HEK293 (cell line): ENCODE data around the gene METTL15.

Source experiments
- AEBP2 ChIP-seq: fragments of 450-650 bp; formaldehyde crosslinking; IDR thresholded peaks from 2 replicates; pipeline ENCODE4 v1.5.1; 2016; ENCODE audit warnings: missing biosample characterization, missing genetic modification characterization, borderline replicate concordance
- ATF2 ChIP-seq: fragments of 450-650 bp; formaldehyde crosslinking; IDR thresholded peaks from 2 replicates; pipeline ENCODE4 v1.5.1; 2016; ENCODE audit warnings: missing biosample characterization, missing genetic modification characterization, low read depth
- BCL6B ChIP-seq: fragments of 450-650 bp; formaldehyde crosslinking; IDR thresholded peaks from 2 replicates; pipeline ENCODE4 v1.5.1; 2017; ENCODE audit warnings: missing biosample characterization, missing genetic modification characterization
- GFI1B ChIP-seq: fragments of 450-650 bp; formaldehyde crosslinking; IDR thresholded peaks from 2 replicates; pipeline ENCODE4 v1.5.1; 2016; ENCODE audit warnings: missing biosample characterization, missing genetic modification characterization
- REST ChIP-seq: fragments of 450-650 bp; formaldehyde crosslinking; IDR thresholded peaks from 2 replicates; pipeline ENCODE4 v1.5.1; 2016; ENCODE audit warnings: missing biosample characterization, missing genetic modification characterization
- SALL2 ChIP-seq: fragments of 450-650 bp; formaldehyde crosslinking; IDR thresholded peaks from 2 replicates; pipeline ENCODE4 v1.5.0; 2017; ENCODE audit warnings: missing biosample characterization, mild to moderate bottlenecking, missing genetic modification characterization, borderline replicate concordance
- ZBTB10 ChIP-seq: fragments of 450-650 bp; formaldehyde crosslinking; IDR thresholded peaks from 2 replicates; pipeline ENCODE4 v1.5.1; 2016; ENCODE audit warnings: missing biosample characterization, missing genetic modification characterization
- ZBTB11 ChIP-seq: fragments of 450-650 bp; formaldehyde crosslinking; conservative IDR thresholded peaks from 2 replicates; pipeline ENCODE4 v1.5.1; 2016; ENCODE audit warnings: low read depth, missing biosample characterization, missing genetic modification characterization
- ZFP41 ChIP-seq: fragments of 450-650 bp; formaldehyde crosslinking; IDR thresholded peaks from 2 replicates; pipeline ENCODE4 v1.5.1; 2016; ENCODE audit warnings: missing biosample characterization, missing genetic modification characterization, borderline replicate concordance
- ZNF138 ChIP-seq: fragments of 450-650 bp; formaldehyde crosslinking; IDR thresholded peaks from 2 replicates; pipeline ENCODE4 v1.5.1; 2016; ENCODE audit warnings: missing biosample characterization, missing genetic modification characterization, borderline replicate concordance
- ZNF148 ChIP-seq: fragments of 450-650 bp; formaldehyde crosslinking; IDR thresholded peaks from 2 replicates; pipeline ENCODE4 v1.5.0; 2017; ENCODE audit warnings: missing biosample characterization, missing genetic modification characterization, borderline replicate concordance
- ZNF2 ChIP-seq: fragments of 450-650 bp; formaldehyde crosslinking; IDR thresholded peaks from 2 replicates; pipeline ENCODE4 v1.5.1; 2016; ENCODE audit warnings: missing biosample characterization, missing genetic modification characterization
- ZNF223 ChIP-seq: fragments of 450-650 bp; formaldehyde crosslinking; IDR thresholded peaks from 2 replicates; pipeline ENCODE4 v1.5.1; 2016; ENCODE audit warnings: missing biosample characterization, missing genetic modification characterization
- ZNF366 ChIP-seq: fragments of 450-650 bp; formaldehyde crosslinking; conservative IDR thresholded peaks from 2 replicates; pipeline ENCODE4 v1.5.1; 2016; ENCODE audit warnings: missing biosample characterization, missing genetic modification characterization
- ZNF426 ChIP-seq: fragments of 450-650 bp; formaldehyde crosslinking; IDR thresholded peaks from 2 replicates; pipeline ENCODE4 v1.5.1; 2017; ENCODE audit warnings: missing biosample characterization, missing genetic modification characterization, mild to moderate bottlenecking, inconsistent platforms, moderate library complexity
- ZNF510 ChIP-seq: fragments of 450-650 bp; formaldehyde crosslinking; IDR thresholded peaks from 2 replicates; pipeline ENCODE4 v1.5.1; 2018; ENCODE audit warnings: mild to moderate bottlenecking, missing genetic modification characterization, missing biosample characterization; ENCODE audit not compliant: insufficient replicate concordance
- ZNF558 ChIP-seq: fragments of 450-650 bp; formaldehyde crosslinking; IDR thresholded peaks from 2 replicates; pipeline ENCODE4 v1.5.1; 2016; ENCODE audit warnings: missing biosample characterization, missing genetic modification characterization
- ZNF560 ChIP-seq: fragments of 450-650 bp; formaldehyde crosslinking; IDR thresholded peaks from 2 replicates; pipeline ENCODE4 v1.5.1; 2017; ENCODE audit warnings: missing biosample characterization, missing genetic modification characterization, borderline replicate concordance
- ZNF561 ChIP-seq: fragments of 450-650 bp; IDR thresholded peaks from 2 replicates; pipeline ENCODE4 v1.5.1; 2018; ENCODE audit warnings: missing biosample characterization, missing genetic modification characterization, borderline replicate concordance
- ZNF585B ChIP-seq: fragments of 450-650 bp; formaldehyde crosslinking; IDR thresholded peaks from 2 replicates; pipeline ENCODE4 v1.5.1; 2016; ENCODE audit warnings: missing biosample characterization, missing genetic modification characterization
- ZNF660 ChIP-seq: fragments of 450-650 bp; IDR thresholded peaks from 2 replicates; pipeline ENCODE4 v1.5.1; 2018; ENCODE audit warnings: missing biosample characterization, mild to moderate bottlenecking, missing genetic modification characterization

The METTL15 gene

GRCh38 chr11:28110108-28110820 is 2.1 kb downstream of the METTL15 start (continued):
- TF ChIP-seq ZNF560 (no peak), ZNF558 (tag by site-specific recombination) (no peak), ZNF585B (tag by site-specific recombination) (no peak), ZBTB10 (no peak), ZNF366 (tag by site-specific recombination) (no peak), ZBTB11 (tag by site-specific recombination) (peak; percentile 99), ZFP41 (no peak), AEBP2 (tag by site-specific recombination) (no peak), ZNF223 (tag by site-specific recombination) (no peak), REST (peak; percentile 45; the same call in 1 of the 2 replicates), SALL2 (tag by site-specific recombination) (no peak), ZNF660 (peak; percentile 96), ZNF138 (tag by site-specific recombination) (no peak), BCL6B (tag by site-specific recombination) (no peak), ZNF2 (tag by site-specific recombination) (peak; percentile 91), ATF2 (tag by site-specific recombination) (no peak), ZNF510 (tag by site-specific recombination) (no peak), ZNF561 (tag by site-specific recombination) (peak; percentile 75), GFI1B (no peak), ZNF426 (no peak), ZNF148 (tag by site-specific recombination) (no peak)
